CD4-positive, alpha-beta memory T cell (primary cell): ENCODE results near the gene IFNE. TPM values are rescaled to one million over a fixed set of nuclear protein-coding genes. Genes with fewer than 3 reads are reported as not detected.

ENCODE experiments used
- CTCF ChIA-PET: fragments of 350-600 bp; sonication (Branson Sonifier 250); formaldehyde crosslinking; loops from one replicate; lab custom pipeline; 2021; ENCODE audit warnings: inconsistent platforms; ENCODE audit not compliant: partially characterized antibody; lab: Charles Lee
- POLR2A ChIA-PET: fragments of 350-600 bp; sonication (Branson Sonifier 250); formaldehyde crosslinking; loops from one replicate; lab custom pipeline; 2021; ENCODE audit not compliant: partially characterized antibody; lab: Charles Lee
- DNase-seq, 5 donors: peaks; one replicate each; pipeline versions ENCODE4 v3.0.0 to v3.0.0-alpha.2; 2020 to 2022; ENCODE audit warnings: mixed read lengths in 1 of 5
- H3K27ac ChIP-seq: one replicate; pipeline ENCODE4 v1.7.0; 2013; ENCODE audit warnings: low read depth, low read length
- H3K27me3 ChIP-seq: 2 replicates; pipeline ENCODE4 v1.7.0; 2013; ENCODE audit warnings: mild to moderate bottlenecking, low read length, moderate library complexity; ENCODE audit not compliant: insufficient read depth
- H3K36me3 ChIP-seq: 2 replicates; pipeline ENCODE4 v1.7.0; 2013; ENCODE audit warnings: mild to moderate bottlenecking, low read length, moderate library complexity; ENCODE audit not compliant: insufficient read depth
- H3K4me1 ChIP-seq: 2 replicates; pipeline ENCODE4 v1.7.0; 2013; ENCODE audit warnings: mild to moderate bottlenecking, low read length, moderate library complexity; ENCODE audit not compliant: insufficient read depth
- H3K4me3 ChIP-seq, 2 donors: one replicate each; pipeline ENCODE4 v1.7.0; 2013; ENCODE audit warnings: low read length in 2 of 2, mild to moderate bottlenecking in 1 of 2
- H3K9me3 ChIP-seq, 2 donors: one replicate each; pipeline ENCODE4 v1.7.0; 2013; ENCODE audit warnings: low read length in 2 of 2, control low read depth in 1 of 2; ENCODE audit not compliant: control insufficient read depth in 1 of 2
- H3K27ac Mint-ChIP-seq, 7 donors: one replicate each; pipeline ENCODE4 v1.8.0; 2020 to 2021; ENCODE audit warnings: mixed read lengths in 7 of 7, mild to moderate bottlenecking in 6 of 7, inconsistent platforms in 3 of 7, moderate library complexity in 3 of 7
- H3K27me3 Mint-ChIP-seq, 2 donors: one replicate each; pipeline ENCODE4 v1.8.0; 2020 to 2021; ENCODE audit warnings: mixed read lengths in 2 of 2
- H3K36me3 Mint-ChIP-seq, 2 donors: one replicate each; pipeline ENCODE4 v1.8.0; 2020 to 2021; ENCODE audit warnings: mixed read lengths in 2 of 2, inconsistent platforms in 1 of 2, mild to moderate bottlenecking in 1 of 2
- H3K4me1 Mint-ChIP-seq, 4 donors: one replicate each; pipeline ENCODE4 v1.8.0; 2020 to 2021; ENCODE audit warnings: mixed read lengths in 4 of 4, mild to moderate bottlenecking in 1 of 4
- H3K4me3 Mint-ChIP-seq, 8 donors: one replicate each; pipeline ENCODE4 v1.8.0; 2020 to 2021; ENCODE audit warnings: mixed read lengths in 8 of 8, mild to moderate bottlenecking in 7 of 8, moderate library complexity in 6 of 8, inconsistent platforms in 3 of 8
- H3K9me3 Mint-ChIP-seq, 8 donors: one replicate each; pipeline ENCODE4 v1.8.0; 2020 to 2021; ENCODE audit warnings: mixed read lengths in 8 of 8, mild to moderate bottlenecking in 5 of 8, inconsistent platforms in 3 of 8, moderate library complexity in 1 of 8
- intact Hi-C: fragments of 100-400 bp; cut with micrococcal nuclease; formaldehyde crosslinking; loops from one replicate; pipeline ENCODE4 v1.15.1; 2023
- polyA plus RNA-seq, 2 donors: library from polyadenylated mRNA; unstranded; fragments of 300-500 nt; fragmentation: Illumina TruSeq; gene quantifications; one replicate each; pipeline ENCODE4 v1.2.3, GENCODE V29; 2021
- total RNA-seq, 2 experiments: library from RNA; stranded (reverse); gene quantifications; one replicate each; pipeline ENCODE4 v1.2.3, GENCODE V29; 2021

The IFNE gene
- total and polyA plus RNA-seq, 4 experiments from 2014 or later: not detected

GRCh38 chr9:21522348-21522747 lies 40.2 kb upstream of the IFNE start:
- Histone ChIP-seq H3K4me1 (no peaks in the 10 kb centered on the region), H3K9me3 (no peaks in the 10 kb centered on the region)
- intact Hi-C loops: no loop called here

GRCh38 chr9:21521448-21521847 lies 39.3 kb upstream of the IFNE start:
- peaks cover 0 to 4% of the 10 kb centered on the region in 2 donors for H3K36me3 Mint-ChIP-seq
- H3K4me1 Mint-ChIP-seq: peaks cover 0 to 3% (median under 1%) of the 10 kb centered on the region in 4 donors
- POLR2A ChIA-PET: no interaction called here
- Histone ChIP-seq H3K4me3 (no peak overlapping the region), H3K36me3 (no peaks in the 10 kb centered on the region), H3K27ac (no peak overlapping the region), H3K27me3 (no peaks in the 10 kb centered on the region), H3K4me1 (no peaks in the 10 kb centered on the region), H3K9me3 (no peaks in the 10 kb centered on the region)
- peaks cover 0 to 5% of the 10 kb centered on the region in 2 donors for H3K27me3 Mint-ChIP-seq
- intact Hi-C loops: no loop called here
- H3K4me3 Mint-ChIP-seq: no peak overlapping the region
- DNase-seq: no peak
- H3K27ac Mint-ChIP-seq: no peak overlapping the region
- CTCF ChIA-PET: no interaction called here
- peaks cover 0 to 3% (median 0%) of the 10 kb centered on the region in 8 donors for H3K9me3 Mint-ChIP-seq

More at GRCh38 chr9:21522348-21522747, 40.2 kb upstream of the IFNE start:
- Mint-ChIP-seq H3K27me3 (peaks cover 5 to 6% of the 10 kb centered on the region in 2 donors), H3K36me3 (peaks cover 0 to 4% of the 10 kb centered on the region in 2 donors), H3K4me1 (peaks cover 0 to 3% (median under 1%) of the 10 kb centered on the region in 4 donors), H3K27ac (no peak overlapping the region), H3K9me3 (peaks cover 0 to 3% (median 0%) of the 10 kb centered on the region in 8 donors), H3K4me3 (no peak overlapping the region)
- no peak for DNase-seq
- ChIA-PET CTCF (no interaction called here), POLR2A (no interaction called here)
- H3K4me3 ChIP-seq: no peak overlapping the region
- H3K36me3 ChIP-seq: no peaks in the 10 kb centered on the region
- no peaks in the 10 kb centered on the region for H3K27me3 ChIP-seq
- no peak overlapping the region for H3K27ac ChIP-seq

- H3K9me3 ChIP-seq: no peaks in the 10 kb centered on the region
- peaks cover 0 to 4% of the 10 kb centered on the region in 2 donors for H3K36me3 Mint-ChIP-seq
- intact Hi-C loops: no loop called here
- no peak overlapping the region for H3K4me3 Mint-ChIP-seq
- H3K27ac Mint-ChIP-seq: no peak overlapping the region
- no peaks in the 10 kb centered on the region for H3K4me1 ChIP-seq
- ChIA-PET POLR2A (no interaction called here), CTCF (interaction anchor here (1.4 to 2.0 kb wide), 3 partner anchors 24 to 187 kb away, joined by 3 to 7 read pairs (median 3); no protein-coding TSS in a partner anchor)
- H3K27ac ChIP-seq: no peak overlapping the region
- peaks cover 0 to 3% (median under 1%) of the 10 kb centered on the region in 4 donors for H3K4me1 Mint-ChIP-seq
- peaks cover 0 to 3% (median 0%) of the 10 kb centered on the region in 8 donors for H3K9me3 Mint-ChIP-seq
- H3K36me3 ChIP-seq: no peaks in the 10 kb centered on the region
- H3K4me3 ChIP-seq: no peak overlapping the region
- H3K27me3 ChIP-seq: no peaks in the 10 kb centered on the region
- no peak for DNase-seq
- H3K27me3 Mint-ChIP-seq: peaks cover 0 to 5% of the 10 kb centered on the region in 2 donors
These were observed 38.6 kb upstream of the IFNE start for GRCh38 chr9:21520501-21521228.

GRCh38 chr9:21519855-21520434 lies 37.8 kb upstream of the IFNE start:
- no peaks in the 10 kb centered on the region for H3K27me3 ChIP-seq
- H3K27ac ChIP-seq: no peak overlapping the region
- peaks cover 0 to 4% of the 10 kb centered on the region in 2 donors for H3K36me3 Mint-ChIP-seq
- no peak overlapping the region for H3K4me3 Mint-ChIP-seq
- intact Hi-C loops: no loop called here
- peaks cover 0 to 3% (median under 1%) of the 10 kb centered on the region in 4 donors for H3K4me1 Mint-ChIP-seq
- H3K27me3 Mint-ChIP-seq: peaks cover 0 to 2% of the 10 kb centered on the region in 2 donors
- no peaks in the 10 kb centered on the region for H3K36me3 ChIP-seq
- peak overlapping the region in 1 of 7 donors; percentile 63 for H3K27ac Mint-ChIP-seq
- DNase-seq: no peak
- no peak overlapping the region for H3K4me3 ChIP-seq
- ChIA-PET POLR2A (no interaction called here), CTCF (interaction anchor here (1.4 to 2.0 kb wide), 3 partner anchors 24 to 188 kb away, joined by 3 to 7 read pairs (median 3); no protein-coding TSS in a partner anchor)
- H3K9me3 ChIP-seq: no peaks in the 10 kb centered on the region
- H3K4me1 ChIP-seq: no peaks in the 10 kb centered on the region
- H3K9me3 Mint-ChIP-seq: peaks cover 0 to 3% (median 0%) of the 10 kb centered on the region in 8 donors

- Mint-ChIP-seq H3K4me3 (no peak overlapping the region), H3K4me1 (peaks cover 0 to 3% (median under 1%) of the 10 kb centered on the region in 4 donors), H3K36me3 (peaks cover 0 to 4% of the 10 kb centered on the region in 2 donors), H3K9me3 (no peaks in the 10 kb centered on the region), H3K27me3 (peaks cover 0 to under 1% of the 10 kb centered on the region in 2 donors), H3K27ac (peak overlapping the region in 1 of 7 donors; percentile 4)
- H3K36me3 ChIP-seq: no peaks in the 10 kb centered on the region
- intact Hi-C loops: no loop called here
- H3K27me3 ChIP-seq: no peaks in the 10 kb centered on the region
- CTCF ChIA-PET: no interaction called here
- H3K4me1 ChIP-seq: no peaks in the 10 kb centered on the region
- DNase-seq: no peak
- POLR2A ChIA-PET: interaction anchor here (0.7 kb wide), 1 partner anchor 11 kb away, joined by 4 read pairs; no protein-coding TSS in a partner anchor
- H3K9me3 ChIP-seq: no peaks in the 10 kb centered on the region
- H3K27ac ChIP-seq: no peak overlapping the region
- H3K4me3 ChIP-seq: no peak overlapping the region
These were observed 34.7 kb upstream of the IFNE start for GRCh38 chr9:21516796-21517195.

GRCh38 chr9:21513431-21513830 lies 31.3 kb upstream of the IFNE start:
- H3K36me3 Mint-ChIP-seq: no peaks in the 10 kb centered on the region
- no peaks in the 10 kb centered on the region for H3K4me1 ChIP-seq
- POLR2A ChIA-PET: no interaction called here
- H3K9me3 Mint-ChIP-seq: no peaks in the 10 kb centered on the region
- H3K4me3 ChIP-seq: no peak overlapping the region
- no peak overlapping the region for H3K4me3 Mint-ChIP-seq
- H3K9me3 ChIP-seq: no peaks in the 10 kb centered on the region
- peaks cover 0 to 3% (median 0%) of the 10 kb centered on the region in 4 donors for H3K4me1 Mint-ChIP-seq
- intact Hi-C loops: no loop called here
- H3K27ac ChIP-seq: no peak overlapping the region
- CTCF ChIA-PET: no interaction called here
- no peaks in the 10 kb centered on the region for H3K36me3 ChIP-seq
- H3K27ac Mint-ChIP-seq: no peak overlapping the region
- no peaks in the 10 kb centered on the region for H3K27me3 ChIP-seq
- peaks cover 0 to 3% of the 10 kb centered on the region in 2 donors for H3K27me3 Mint-ChIP-seq
- no peak for DNase-seq

- CTCF ChIA-PET: interaction anchor here (1.6 kb wide), 1 partner anchor 38 kb away, joined by 3 read pairs; no protein-coding TSS in a partner anchor
- H3K27ac ChIP-seq: no peak overlapping the region
These were observed 28.7 kb upstream of the IFNE start for GRCh38 chr9:21510806-21511205.

More at GRCh38 chr9:21510806-21511205, 28.7 kb upstream of the IFNE start:
- no peaks in the 10 kb centered on the region for H3K27me3 ChIP-seq
- H3K4me3 ChIP-seq: no peak overlapping the region
- POLR2A ChIA-PET: no interaction called here
- H3K4me1 ChIP-seq: peaks cover 13% of the 10 kb centered on the region
- H3K36me3 Mint-ChIP-seq: no peaks in the 10 kb centered on the region
- intact Hi-C loops: no loop called here
- H3K27ac Mint-ChIP-seq: no peak overlapping the region
- H3K9me3 ChIP-seq: no peaks in the 10 kb centered on the region
- H3K36me3 ChIP-seq: no peaks in the 10 kb centered on the region
- no peaks in the 10 kb centered on the region for H3K9me3 Mint-ChIP-seq
- H3K4me1 Mint-ChIP-seq: peaks cover 0 to 8% (median 3%) of the 10 kb centered on the region in 4 donors
- DNase-seq: no peak
- H3K27me3 Mint-ChIP-seq: peaks cover 0 to 3% of the 10 kb centered on the region in 2 donors
- no peak overlapping the region for H3K4me3 Mint-ChIP-seq
